NT2/D1 (cell line): ENCODE measurements around the gene CSTF3.
"Not testable (repeated sequence)": the region's sequence is repeated elsewhere in the genome, so short reads cannot be mapped to it uniquely, and the experiment has no call there.

ENCODE experiments used
- DNase-seq: peaks from one replicate; pipeline ENCODE4 v3.0.0-alpha.2; 2011; ENCODE audit warnings: low read depth, low spot score
- H3K27me3 ChIP-seq: 2 replicates; pipeline ENCODE4 v1.6.0; 2011; ENCODE audit warnings: mild to moderate bottlenecking; ENCODE audit not compliant: insufficient read length, insufficient read depth
- H3K36me3 ChIP-seq: 2 replicates; pipeline ENCODE4 v1.6.1; 2011; ENCODE audit warnings: mild to moderate bottlenecking, low read length, mixed read lengths; ENCODE audit not compliant: insufficient read depth, insufficient read length
- H3K4me1 ChIP-seq: 2 replicates; pipeline ENCODE4 v1.5.1; 2011; ENCODE audit not compliant: insufficient read depth, insufficient read length
- H3K4me3 ChIP-seq: 2 replicates; pipeline ENCODE4 v1.5.1; 2011; ENCODE audit warnings: low read depth; ENCODE audit not compliant: insufficient read length
- H3K9ac ChIP-seq: 2 replicates; pipeline ENCODE4 v1.6.0; 2011; ENCODE audit warnings: low read depth; ENCODE audit not compliant: insufficient read length
- H3K9me3 ChIP-seq: 2 replicates; pipeline ENCODE4 v1.5.1; 2011; ENCODE audit warnings: mild to moderate bottlenecking, low read length; ENCODE audit not compliant: insufficient read depth
- SUZ12 ChIP-seq: IDR thresholded peaks from 2 replicates; pipeline ENCODE4 v1.6.1; 2011; ENCODE audit not compliant: insufficient read length, insufficient read depth; ENCODE audit errors: extremely low read depth
- YY1 ChIP-seq: IDR thresholded peaks from 2 replicates; pipeline ENCODE4 v1.6.1; 2011; ENCODE audit not compliant: insufficient read length, insufficient read depth
- ZNF274 ChIP-seq: IDR thresholded peaks from 2 replicates; pipeline ENCODE4 v1.6.1; 2011; ENCODE audit warnings: mild to moderate bottlenecking, low read depth, low read length

The CSTF3 gene

GRCh38 chr11:33060271-33060670 lies 101.0 kb downstream of the CSTF3 start:
- no peaks in the 10 kb centered on the region for H3K9me3 ChIP-seq
- H3K9ac ChIP-seq: no peak overlapping the region
- no peak for DNase-seq
- H3K36me3 ChIP-seq: peaks cover 37% of the 10 kb centered on the region
- H3K27me3 ChIP-seq: no peaks in the 10 kb centered on the region
- H3K4me1 ChIP-seq: no peaks in the 10 kb centered on the region
- no peak overlapping the region for H3K4me3 ChIP-seq
- TF ChIP-seq YY1 (no peak), ZNF274 (no peak), SUZ12 (no peak)

DNA sequence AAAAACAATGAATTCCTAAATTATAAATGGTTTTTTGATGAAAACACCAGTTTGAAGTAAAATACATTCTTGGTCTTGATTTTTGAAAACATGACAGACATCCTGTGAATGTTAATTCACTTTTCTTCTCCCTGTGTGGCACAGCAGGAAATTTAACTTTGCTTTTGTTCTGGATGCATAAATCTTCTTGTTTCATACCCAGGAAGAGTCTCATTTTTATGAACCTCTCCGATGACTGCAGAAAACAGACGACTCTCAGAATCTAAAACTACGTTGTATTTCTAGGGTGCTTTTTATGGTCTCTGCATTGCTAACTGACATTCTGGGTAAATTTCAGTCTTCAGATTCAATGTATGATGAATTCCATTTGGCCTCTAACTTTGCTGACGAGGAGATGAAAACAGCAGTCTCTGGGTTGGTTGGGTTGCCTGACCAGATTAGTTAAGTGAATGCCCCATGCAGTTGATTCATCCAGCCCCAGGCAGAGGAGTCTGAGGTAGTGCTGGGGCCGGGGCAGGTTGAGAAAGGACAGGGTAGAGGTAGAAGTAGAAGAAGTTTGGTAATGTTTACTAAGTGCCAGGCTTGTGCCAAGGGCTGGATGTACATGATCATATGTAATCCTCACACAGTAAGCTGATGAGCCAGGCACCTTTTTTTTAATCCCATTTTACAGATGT lies 101.8 kb downstream of the CSTF3 start:
- Histone ChIP-seq H3K27me3 (no peaks in the 10 kb centered on the region), H3K9me3 (no peaks in the 10 kb centered on the region), H3K4me3 (no peak overlapping the region), H3K4me1 (no peaks in the 10 kb centered on the region), H3K36me3 (peaks cover 41% of the 10 kb centered on the region), H3K9ac (no peak overlapping the region)
- DNase-seq: no peak
- no peak for TF ChIP-seq YY1
- no peak for TF ChIP-seq SUZ12
- no peak for TF ChIP-seq ZNF274

GRCh38 chr11:33057284-33057683 lies 104.0 kb downstream of the CSTF3 start:
- DNase-seq: no peak
- no peak overlapping the region for H3K4me3 ChIP-seq
- no peak overlapping the region for H3K9ac ChIP-seq
- peaks cover 37% of the 10 kb centered on the region for H3K36me3 ChIP-seq
- H3K27me3 ChIP-seq: no peaks in the 10 kb centered on the region
- TF ChIP-seq YY1 (no peak), SUZ12 (no peak), ZNF274 (no peak)
- H3K4me1 ChIP-seq: no peaks in the 10 kb centered on the region
- H3K9me3 ChIP-seq: no peaks in the 10 kb centered on the region

- DNase-seq: no peak
- H3K27me3 ChIP-seq: no peaks in the 10 kb centered on the region
- H3K9me3 ChIP-seq: no peaks in the 10 kb centered on the region
- H3K9ac ChIP-seq: no peak overlapping the region
- TF ChIP-seq SUZ12 (no peak), YY1 (no peak), ZNF274 (no peak)
- peaks cover 32% of the 10 kb centered on the region for H3K36me3 ChIP-seq
- H3K4me1 ChIP-seq: no peaks in the 10 kb centered on the region
- no peak overlapping the region for H3K4me3 ChIP-seq
Observed at GRCh38 chr11:33055375-33055774, 105.9 kb downstream of the CSTF3 start.

DNA sequence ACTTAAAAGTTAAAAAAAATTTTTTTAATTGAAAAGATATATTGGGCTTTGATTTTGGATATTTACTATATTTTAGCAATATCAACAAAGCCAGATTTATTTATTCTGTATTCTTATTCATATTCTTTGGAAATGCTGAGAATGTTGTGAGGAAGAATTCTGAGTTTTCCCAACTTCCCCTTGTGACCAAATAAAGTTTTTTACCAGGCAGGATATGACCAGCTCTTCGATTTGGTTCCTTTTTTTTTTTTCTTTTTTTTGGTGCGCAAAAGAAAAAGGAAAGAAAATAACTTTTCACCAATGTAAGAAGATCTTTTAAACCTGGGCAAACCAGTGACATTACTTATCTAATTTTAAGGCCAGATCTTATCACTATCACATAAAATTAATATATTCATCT lies 109.0 kb downstream of the CSTF3 start:
- no peak for DNase-seq
- H3K4me3 ChIP-seq: no peak overlapping the region

GRCh38 chr11:33049565-33050408 lies 111.5 kb downstream of the CSTF3 start:
- not testable (repeated sequence) for H3K27me3 ChIP-seq, H3K9ac ChIP-seq, H3K4me3 ChIP-seq, H3K4me1 ChIP-seq
- peaks cover 12% of the 10 kb centered on the region; the same call in 1 of the 2 replicates for H3K9me3 ChIP-seq
- H3K36me3 ChIP-seq: peaks cover 11% of the 10 kb centered on the region
- DNase-seq: peak; percentile 13

More for the DNA sequence above, 109.0 kb downstream of the CSTF3 start:
- Histone ChIP-seq H3K4me1 (no peaks in the 10 kb centered on the region), H3K9ac (no peak overlapping the region), H3K9me3 (no peaks in the 10 kb centered on the region), H3K27me3 (no peaks in the 10 kb centered on the region), H3K36me3 (peaks cover 13% of the 10 kb centered on the region)
- TF ChIP-seq ZNF274 (no peak), YY1 (no peak), SUZ12 (no peak)

GRCh38 chr11:33048701-33049100 lies 112.6 kb downstream of the CSTF3 start:
- Histone ChIP-seq H3K36me3 (peaks cover 18% of the 10 kb centered on the region), H3K9me3 (peaks cover 13% of the 10 kb centered on the region; the same call in 1 of the 2 replicates)
- H3K4me3 ChIP-seq, DNase-seq, H3K9ac ChIP-seq, H3K27me3 ChIP-seq, H3K4me1 ChIP-seq: not testable (repeated sequence)
